PFSK-1 (cell line): ENCODE data around the gene WNT3A.

Source experiments
- FOXP2 ChIP-seq: optimal IDR thresholded peaks from 2 replicates; pipeline ENCODE3; 2011; ENCODE audit warnings: borderline replicate concordance, control low read depth, inconsistent platforms; ENCODE audit not compliant: insufficient read depth; ENCODE audit errors: extremely low read length, extremely low read depth
- POLR2AphosphoS5 ChIP-seq: IDR thresholded peaks from 2 replicates; pipeline ENCODE4 v1.6.1; 2012; ENCODE audit warnings: low read depth, mild to moderate bottlenecking, control low read depth, low read length, moderate library complexity
- TAF1 ChIP-seq: IDR thresholded peaks from 2 replicates; pipeline ENCODE4 v1.6.1; 2012; ENCODE audit warnings: low read length, control low read depth, borderline replicate concordance; ENCODE audit not compliant: insufficient read depth
- TF ChIP-seq, protein P1 (sequence below), 2 experiments: IDR thresholded peaks; 2 replicates each; pipeline versions ENCODE4 v1.6.1 to v1.8.0; 2011 to 2012; ENCODE audit warnings: low read depth in 2 of 2, low read length in 2 of 2, control low read depth in 1 of 2, inconsistent platforms in 1 of 2, mild to moderate bottlenecking in 1 of 2, moderate library complexity in 1 of 2; ENCODE audit not compliant: insufficient read depth in 1 of 2

- TF ChIP-seq POLR2AphosphoS5 (no peak), TAF1 (no peak), FOXP2 (no peak)
- TF ChIP-seq, protein P1, sequence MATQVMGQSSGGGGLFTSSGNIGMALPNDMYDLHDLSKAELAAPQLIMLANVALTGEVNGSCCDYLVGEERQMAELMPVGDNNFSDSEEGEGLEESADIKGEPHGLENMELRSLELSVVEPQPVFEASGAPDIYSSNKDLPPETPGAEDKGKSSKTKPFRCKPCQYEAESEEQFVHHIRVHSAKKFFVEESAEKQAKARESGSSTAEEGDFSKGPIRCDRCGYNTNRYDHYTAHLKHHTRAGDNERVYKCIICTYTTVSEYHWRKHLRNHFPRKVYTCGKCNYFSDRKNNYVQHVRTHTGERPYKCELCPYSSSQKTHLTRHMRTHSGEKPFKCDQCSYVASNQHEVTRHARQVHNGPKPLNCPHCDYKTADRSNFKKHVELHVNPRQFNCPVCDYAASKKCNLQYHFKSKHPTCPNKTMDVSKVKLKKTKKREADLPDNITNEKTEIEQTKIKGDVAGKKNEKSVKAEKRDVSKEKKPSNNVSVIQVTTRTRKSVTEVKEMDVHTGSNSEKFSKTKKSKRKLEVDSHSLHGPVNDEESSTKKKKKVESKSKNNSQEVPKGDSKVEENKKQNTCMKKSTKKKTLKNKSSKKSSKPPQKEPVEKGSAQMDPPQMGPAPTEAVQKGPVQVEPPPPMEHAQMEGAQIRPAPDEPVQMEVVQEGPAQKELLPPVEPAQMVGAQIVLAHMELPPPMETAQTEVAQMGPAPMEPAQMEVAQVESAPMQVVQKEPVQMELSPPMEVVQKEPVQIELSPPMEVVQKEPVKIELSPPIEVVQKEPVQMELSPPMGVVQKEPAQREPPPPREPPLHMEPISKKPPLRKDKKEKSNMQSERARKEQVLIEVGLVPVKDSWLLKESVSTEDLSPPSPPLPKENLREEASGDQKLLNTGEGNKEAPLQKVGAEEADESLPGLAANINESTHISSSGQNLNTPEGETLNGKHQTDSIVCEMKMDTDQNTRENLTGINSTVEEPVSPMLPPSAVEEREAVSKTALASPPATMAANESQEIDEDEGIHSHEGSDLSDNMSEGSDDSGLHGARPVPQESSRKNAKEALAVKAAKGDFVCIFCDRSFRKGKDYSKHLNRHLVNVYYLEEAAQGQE (IDR thresholded peaks at IDR 0.05; ENCODE audit: insufficient read depth in 1 of 2, low read depth in 2 of 2, low read length in 2 of 2): no peak
Observed at GRCh38 chr1:228021355-228022030, 14.7 kb downstream of the WNT3A start.
